HUES64 (cell line): ENCODE data around the gene SAC3D1.

Experiments used
- H3K27ac ChIP-seq: 2 replicates; pipeline ENCODE4 v1.7.0; 2013; ENCODE audit warnings: low read depth, low read length, inconsistent platforms
- H3K27me3 ChIP-seq: 2 replicates; pipeline ENCODE4 v1.6.1; 2013; ENCODE audit warnings: mild to moderate bottlenecking, low read length; ENCODE audit not compliant: insufficient read depth
- H3K36me3 ChIP-seq: 2 replicates; pipeline ENCODE4 v1.6.1; 2013; ENCODE audit warnings: mild to moderate bottlenecking, low read length; ENCODE audit not compliant: insufficient read depth
- H3K4me1 ChIP-seq: 2 replicates; pipeline ENCODE4 v1.6.1; 2013; ENCODE audit warnings: mild to moderate bottlenecking, low read length, moderate library complexity; ENCODE audit not compliant: insufficient read depth
- H3K4me3 ChIP-seq: 2 replicates; pipeline ENCODE4 v1.5.1; 2013; ENCODE audit warnings: mild to moderate bottlenecking, low read length, moderate library complexity
- H3K9ac ChIP-seq: 2 replicates; pipeline ENCODE4 v1.6.1; 2013; ENCODE audit warnings: mild to moderate bottlenecking, low read depth, low read length
- H3K9me3 ChIP-seq: 2 replicates; pipeline ENCODE4 v1.6.1; 2013; ENCODE audit warnings: low read depth, low read length; ENCODE audit not compliant: insufficient read depth
- WGBS: fragments of 150-250, 120-280 bp; methylation state at CpG from one replicate; pipeline ENCODE4 v1.1.7; 2013; ENCODE audit warnings: missing lambda C conversion rate; 5-methylcytosine and 5-hydroxymethylcytosine counted together

Gene SAC3D1

GRCh38 chr11:65060913-65061408 is 20.0 kb downstream of the SAC3D1 start:
- no peak overlapping the region for H3K27ac ChIP-seq
- H3K4me1 ChIP-seq = no peaks in the 10 kb centered on the region
- no peak overlapping the region for H3K9ac ChIP-seq
- no peaks in the 10 kb centered on the region for H3K9me3 ChIP-seq
- H3K4me3 ChIP-seq = no peak overlapping the region
- 70% methylated on average over 9 of the region's 9 CpGs for WGBS
- H3K36me3 ChIP-seq = no peaks in the 10 kb centered on the region
- H3K27me3 ChIP-seq = no peaks in the 10 kb centered on the region

- Histone ChIP-seq H3K4me1 (peaks cover 17% of the 10 kb centered on the region), H3K27ac (no peak overlapping the region), H3K27me3 (no peaks in the 10 kb centered on the region), H3K9me3 (no peaks in the 10 kb centered on the region), H3K9ac (no peak overlapping the region), H3K36me3 (no peaks in the 10 kb centered on the region), H3K4me3 (no peak overlapping the region)
- 82% methylated on average over 3 of the region's 3 CpGs for WGBS
Measured at GRCh38 chr11:65063532-65063931, 22.5 kb downstream of the SAC3D1 start.

GRCh38 chr11:65064847-65065240 is 23.8 kb downstream of the SAC3D1 start:
- no peak overlapping the region for H3K4me3 ChIP-seq
- H3K9me3 ChIP-seq = no peaks in the 10 kb centered on the region
- 96% methylated on average over 4 of the region's 4 CpGs for WGBS

GRCh38 chr11:65065851-65066250 is 24.8 kb downstream of the SAC3D1 start:
- H3K27me3 ChIP-seq = no peaks in the 10 kb centered on the region
- H3K36me3 ChIP-seq = no peaks in the 10 kb centered on the region
- peaks cover 17% of the 10 kb centered on the region for H3K4me1 ChIP-seq
- WGBS = 87% methylated on average over 7 of the region's 7 CpGs
- H3K9me3 ChIP-seq = no peaks in the 10 kb centered on the region
- H3K27ac ChIP-seq = no peak overlapping the region
- H3K9ac ChIP-seq = no peak overlapping the region
- H3K4me3 ChIP-seq = no peak overlapping the region

More at GRCh38 chr11:65064847-65065240, 23.8 kb downstream of the SAC3D1 start:
- peaks cover 17% of the 10 kb centered on the region for H3K4me1 ChIP-seq
- no peaks in the 10 kb centered on the region for H3K36me3 ChIP-seq
- no peak overlapping the region for H3K9ac ChIP-seq
- no peak overlapping the region for H3K27ac ChIP-seq
- H3K27me3 ChIP-seq = no peaks in the 10 kb centered on the region

- H3K9me3 ChIP-seq = no peaks in the 10 kb centered on the region
- no peak overlapping the region; the same call in 1 of the 2 replicates for H3K4me3 ChIP-seq
- H3K9ac ChIP-seq = peak overlapping the region; percentile 54
- H3K27ac ChIP-seq = peak overlapping the region; percentile 14; the same call in 1 of the 2 replicates
- no peaks in the 10 kb centered on the region for H3K27me3 ChIP-seq
- no peaks in the 10 kb centered on the region for H3K36me3 ChIP-seq
- H3K4me1 ChIP-seq = peaks cover 17% of the 10 kb centered on the region
- 83% methylated on average over 11 of the region's 11 CpGs for WGBS
Measured at GRCh38 chr11:65066315-65066714, 25.3 kb downstream of the SAC3D1 start.

- Histone ChIP-seq H3K4me1 (peaks cover 17% of the 10 kb centered on the region), H3K27ac (peak overlapping the region; percentile 14; the same call in 1 of the 2 replicates), H3K27me3 (no peaks in the 10 kb centered on the region), H3K9ac (peak overlapping the region; percentile 54), H3K9me3 (no peaks in the 10 kb centered on the region), H3K36me3 (no peaks in the 10 kb centered on the region), H3K4me3 (no peak overlapping the region; the same call in 1 of the 2 replicates)
- 59% methylated on average over 4 of the region's 4 CpGs for WGBS
Measured at GRCh38 chr11:65066805-65067291, 25.8 kb downstream of the SAC3D1 start.

- peaks cover 17% of the 10 kb centered on the region for H3K4me1 ChIP-seq
- 86% methylated on average over 10 of the region's 10 CpGs for WGBS
- H3K4me3 ChIP-seq = no peak overlapping the region
- H3K27me3 ChIP-seq = no peaks in the 10 kb centered on the region
- no peaks in the 10 kb centered on the region for H3K36me3 ChIP-seq
- H3K9me3 ChIP-seq = no peaks in the 10 kb centered on the region
- H3K27ac ChIP-seq = peak overlapping the region; percentile 14
- H3K9ac ChIP-seq = no peak overlapping the region
Measured at GRCh38 chr11:65067446-65067845, 26.4 kb downstream of the SAC3D1 start.

- Histone ChIP-seq H3K9me3 (no peaks in the 10 kb centered on the region), H3K27ac (no peak overlapping the region), H3K27me3 (no peaks in the 10 kb centered on the region), H3K4me1 (peaks cover 17% of the 10 kb centered on the region), H3K4me3 (no peak overlapping the region), H3K9ac (no peak overlapping the region), H3K36me3 (no peaks in the 10 kb centered on the region)
- 83% methylated on average over 9 of the region's 9 CpGs for WGBS
Measured at GRCh38 chr11:65069217-65069616, 28.2 kb downstream of the SAC3D1 start.

- no peak overlapping the region for H3K9ac ChIP-seq
- peaks cover 7% of the 10 kb centered on the region for H3K4me1 ChIP-seq
- H3K9me3 ChIP-seq = no peaks in the 10 kb centered on the region
- no peaks in the 10 kb centered on the region for H3K27me3 ChIP-seq
- H3K27ac ChIP-seq = no peak overlapping the region
- H3K4me3 ChIP-seq = no peak overlapping the region
- H3K36me3 ChIP-seq = peaks cover 12% of the 10 kb centered on the region
- WGBS = 80% methylated on average over 4 of the region's 4 CpGs
Measured at GRCh38 chr11:65071907-65072630, 31.1 kb downstream of the SAC3D1 start.

GRCh38 chr11:65072631-65072966 is 31.6 kb downstream of the SAC3D1 start:
- Histone ChIP-seq H3K36me3 (peaks cover 18% of the 10 kb centered on the region), H3K27me3 (no peaks in the 10 kb centered on the region), H3K4me3 (no peak overlapping the region), H3K9me3 (no peaks in the 10 kb centered on the region), H3K9ac (no peak overlapping the region), H3K4me1 (peaks cover 1% of the 10 kb centered on the region; the same call in 1 of the 2 replicates), H3K27ac (no peak overlapping the region)
- WGBS = 76% methylated on average over 1 of the region's 1 CpG

- Histone ChIP-seq H3K36me3 (peaks cover 60% of the 10 kb centered on the region), H3K9me3 (no peaks in the 10 kb centered on the region), H3K27me3 (no peaks in the 10 kb centered on the region), H3K4me1 (no peaks in the 10 kb centered on the region), H3K4me3 (no peak overlapping the region), H3K9ac (no peak overlapping the region), H3K27ac (no peak overlapping the region)
- 96% methylated on average over 4 of the region's 4 CpGs for WGBS
Measured at GRCh38 chr11:65077451-65077850, 36.4 kb downstream of the SAC3D1 start.
